Heart left ventricle (tissue), 13 donors: ENCODE results near the gene BTN3A1.

ENCODE experiments used
- CTCF ChIP-seq, 12 donors: fragments of 200-600 bp; sonication (generic) in 4 of 12; IDR thresholded peaks; one replicate each; pipeline versions ENCODE4 v1.5.0 to v1.8.0; 2018 to 2022; ENCODE audit warnings: antibody characterized with exemption in 12 of 12, mild to moderate bottlenecking in 5 of 12
- POLR2A ChIP-seq, 2 donors: fragments of 450-650 bp; IDR thresholded peaks; one replicate each; pipeline ENCODE4 v1.6.1; 2017; ENCODE audit warnings: antibody characterized with exemption in 2 of 2, mild to moderate bottlenecking in 2 of 2, moderate library complexity in 2 of 2
- donor health status: ischemic (EF 13 %, LVEDD 7.1; RV severe dilation, severe dysfunction).
- donor health status: DM: no; HTN: yes; CAD: no.
- donor health status: DM: no; HTN: no; CAD: no.
- donor health status: ischemic (EF 25% LVEDD 6.9; RV normal size, moderate dysfunction).
- donor health status: ischemic (EF 25% LVEDD 5.7; RV mildly dilated, moderate dysfunction).
- donor health status: ischemic (EF 35%, LVEDD 5.7; RV mildly dilated, moderate dysfunction).
- donor health status: nonischemic (EF 11% LVEDD 7.7; RV severe dilation, severe dysfunction).
- donor health status: DM: yes; HTN: yes; CAD: no.
- donor health status: PGD.
- donor health status: ischemic (EF 29% LVEDD 5.4; RV normal size, mild dysfunction).
- donor health status: nonischemic (EF 23%, LVEDD 6.1; RV moderate dilation, normal function).

- TF ChIP-seq CTCF (IDR thresholded peaks at IDR 0.05) (no peak), POLR2A (IDR thresholded peaks at IDR 0.05) (no peak)
Observed at GRCh38 chr6:26362093-26362835, 39.8 kb upstream of the BTN3A1 start.
